ENCODE measurements around the gene RDH8.

DNA sequence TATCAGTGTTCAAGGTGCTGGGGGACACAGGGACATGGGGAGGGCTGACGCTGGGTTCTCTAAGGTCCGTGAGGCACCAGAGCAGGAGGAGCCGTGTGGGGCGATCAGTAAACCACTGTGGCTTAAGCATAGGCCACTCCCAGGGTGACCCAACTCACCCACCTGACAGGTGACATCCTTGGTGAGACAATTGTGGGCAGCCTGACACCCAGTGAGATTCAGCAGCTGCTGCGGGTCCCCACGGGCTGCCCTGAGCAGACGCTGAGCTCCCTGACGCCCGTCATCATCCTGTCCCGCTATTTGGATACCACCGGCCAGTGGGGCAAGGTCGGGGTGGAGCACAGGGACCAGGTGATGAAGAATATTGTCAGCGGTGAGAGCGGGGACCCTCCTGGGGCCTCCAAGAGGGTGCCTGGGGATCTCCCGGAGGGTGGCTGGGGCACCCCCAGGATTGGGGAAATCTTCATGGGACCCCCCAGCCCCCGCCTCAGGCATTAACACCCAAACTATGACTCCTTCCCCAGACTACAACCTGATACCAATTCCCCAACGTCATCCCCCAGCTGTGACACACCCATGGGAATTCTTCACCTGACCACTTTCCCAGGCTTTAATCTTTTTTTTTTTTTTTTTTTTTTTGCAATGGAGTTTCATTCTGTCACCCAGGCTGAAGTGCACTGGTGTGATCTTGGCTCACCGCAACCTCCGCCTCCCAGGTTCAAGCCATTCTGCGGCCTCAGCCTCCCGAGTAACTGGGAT is 39.5 kb downstream of the RDH8 start:
- TF ChIP-seq CTCF (IDR thresholded peaks at IDR 0.05) (no peak), EZH2phosphoT487 (IDR thresholded peaks at IDR 0.05) (no peak)
